ENCODE results near the gene B4GALNT1. TPM values are rescaled to one million over a fixed set of nuclear protein-coding genes. Genes with fewer than 3 reads are reported as not detected.
"Not testable (repeated sequence)": the region's sequence is repeated elsewhere in the genome, so short reads cannot be mapped to it uniquely, and the experiment has no call there.

B4GALNT1 gene
- polyA plus RNA-seq = 0.08 to 0.37 TPM (median 0.08 TPM) in 3 replicates
- polyA plus RNA-seq (2011; ENCODE audit: low read depth) = not detected
- polyA plus RNA-seq (2011; cell fraction: cytosol; rRNA removed) = 0.13 TPM in 2 replicates
- 0.25 and 0.55 TPM in 2 replicates for polyA plus RNA-seq (2011; cell fraction: nucleus; rRNA removed)
- polyA plus RNA-seq (2012; ENCODE audit: low replicate concordance) = 0.28 TPM in 1 of 2 replicates, not detected in the other
- 0.29 to 1.7 TPM (median 1.0 TPM) in 3 replicates for polyA minus RNA-seq
- polyA minus RNA-seq (2011; cell fraction: cytosol; rRNA and poly(A)+ RNA removed) = not detected
- polyA minus RNA-seq (2011; cell fraction: nucleus; rRNA and poly(A)+ RNA removed) = not detected in 2 replicates

- FAIRE-seq = no peak
- peaks cover 54% of the 10 kb centered on the region for H3K27me3 ChIP-seq (ENCODE audit: control insufficient read depth, extremely low read depth, insufficient read depth, low read length)
These were observed at the start of gene B4GALNT1 for GRCh38 chr12:57632958-57633840. TSS of gene B4GALNT1 (minus strand) at chr12:57633201. CDS start at chr12:57632132, 1,069 bp downstream.

GRCh38 chr12:57679697-57680096, 46.7 kb upstream of the B4GALNT1 start:
- Histone ChIP-seq H3K4me1 (ENCODE audit: control insufficient read depth, extremely low read depth, insufficient read depth, low read length) (no peaks in the 10 kb centered on the region), H4K20me1 (ENCODE audit: control insufficient read depth, extremely low read depth, insufficient read depth, low read length) (no peaks in the 10 kb centered on the region), H3K36me3 (ENCODE audit: control insufficient read depth in 2 of 2, extremely low read depth in 1 of 2, insufficient read depth in 2 of 2, low read length in 2 of 2) (no peaks in the 10 kb centered on the region), H3K9me1 (ENCODE audit: control insufficient read depth, extremely low read depth, insufficient read depth, low read length) (no peaks in the 10 kb centered on the region), H2AFZ (ENCODE audit: control insufficient read depth, low read length) (no peak overlapping the region), H3K4me2 (ENCODE audit: control insufficient read depth, extremely low read depth, insufficient read depth, low read depth, low read length) (no peak overlapping the region), H3K9ac (ENCODE audit: control insufficient read depth, extremely low read depth, insufficient read depth, low read length) (no peak overlapping the region), H3K27me3 (ENCODE audit: control insufficient read depth, extremely low read depth, insufficient read depth, low read length) (no peaks in the 10 kb centered on the region), H3K9me3 (ENCODE audit: control insufficient read depth, low read depth, low read length) (no peaks in the 10 kb centered on the region), H3K27ac (ENCODE audit: control insufficient read depth, insufficient read depth, low read length) (no peak overlapping the region), H3K4me3 (ENCODE audit: control insufficient read depth in 2 of 3, extremely low read depth in 1 of 3, insufficient read depth in 2 of 3, low read depth in 1 of 3, low read length in 3 of 3) (no peak overlapping the region), H3K79me2 (ENCODE audit: control insufficient read depth, insufficient read depth, low read length) (no peaks in the 10 kb centered on the region)
- FAIRE-seq (no peak), DNase-seq (ENCODE audit: low read depth, low spot score) (no peak)
- TF ChIP-seq, protein P1, sequence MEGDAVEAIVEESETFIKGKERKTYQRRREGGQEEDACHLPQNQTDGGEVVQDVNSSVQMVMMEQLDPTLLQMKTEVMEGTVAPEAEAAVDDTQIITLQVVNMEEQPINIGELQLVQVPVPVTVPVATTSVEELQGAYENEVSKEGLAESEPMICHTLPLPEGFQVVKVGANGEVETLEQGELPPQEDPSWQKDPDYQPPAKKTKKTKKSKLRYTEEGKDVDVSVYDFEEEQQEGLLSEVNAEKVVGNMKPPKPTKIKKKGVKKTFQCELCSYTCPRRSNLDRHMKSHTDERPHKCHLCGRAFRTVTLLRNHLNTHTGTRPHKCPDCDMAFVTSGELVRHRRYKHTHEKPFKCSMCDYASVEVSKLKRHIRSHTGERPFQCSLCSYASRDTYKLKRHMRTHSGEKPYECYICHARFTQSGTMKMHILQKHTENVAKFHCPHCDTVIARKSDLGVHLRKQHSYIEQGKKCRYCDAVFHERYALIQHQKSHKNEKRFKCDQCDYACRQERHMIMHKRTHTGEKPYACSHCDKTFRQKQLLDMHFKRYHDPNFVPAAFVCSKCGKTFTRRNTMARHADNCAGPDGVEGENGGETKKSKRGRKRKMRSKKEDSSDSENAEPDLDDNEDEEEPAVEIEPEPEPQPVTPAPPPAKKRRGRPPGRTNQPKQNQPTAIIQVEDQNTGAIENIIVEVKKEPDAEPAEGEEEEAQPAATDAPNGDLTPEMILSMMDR (optimal IDR thresholded peaks at IDR 0.05 in 1 of 3, IDR thresholded peaks at IDR 0.05 in 1 of 3, conservative IDR thresholded peaks at IDR 0.05 in 1 of 3; ENCODE audit: extremely low read depth in 1 of 3, insufficient read depth in 2 of 3, low read length in 3 of 3) = no peak
- no peak for TF ChIP-seq EZH2 (IDR thresholded peaks at IDR 0.05; ENCODE audit: low read length)
- dilution Hi-C loops (cut with MboI; ENCODE audit: extremely low pct_ligation_motif_present, low sequenced_read_pairs) = no loop called here

More at GRCh38 chr12:57632958-57633840, at the start of gene B4GALNT1:
- H3K9me1 ChIP-seq (ENCODE audit: control insufficient read depth, extremely low read depth, insufficient read depth, low read length) = no peaks in the 10 kb centered on the region
- peak within 1 kb of the TSS; percentile 33 for H2AFZ ChIP-seq (ENCODE audit: control insufficient read depth, low read length)
- peak within 1 kb of the TSS; percentile 43 to 69 (median 60) for H3K4me3 ChIP-seq (ENCODE audit: control insufficient read depth in 2 of 3, extremely low read depth in 1 of 3, insufficient read depth in 2 of 3, low read depth in 1 of 3, low read length in 3 of 3)
- no peaks in the 10 kb centered on the region for H3K9me3 ChIP-seq (ENCODE audit: control insufficient read depth, low read depth, low read length)
- H4K20me1 ChIP-seq (ENCODE audit: control insufficient read depth, extremely low read depth, insufficient read depth, low read length) = no peaks in the 10 kb centered on the region
- peak within 1 kb of the TSS; percentile 37 for H3K9ac ChIP-seq (ENCODE audit: control insufficient read depth, extremely low read depth, insufficient read depth, low read length)
- no peak within 1 kb of the TSS for H3K27ac ChIP-seq (ENCODE audit: control insufficient read depth, insufficient read depth, low read length)
- DNase-seq (ENCODE audit: low read depth, low spot score) = no peak
- TF ChIP-seq, protein P1 (optimal IDR thresholded peaks at IDR 0.05 in 1 of 3, IDR thresholded peaks at IDR 0.05 in 1 of 3, conservative IDR thresholded peaks at IDR 0.05 in 1 of 3; ENCODE audit: extremely low read depth in 1 of 3, insufficient read depth in 2 of 3, low read length in 3 of 3) = peak; percentile 76 to 88 (median 78)
- no peak for TF ChIP-seq EZH2 (IDR thresholded peaks at IDR 0.05; ENCODE audit: low read length)
- no peaks in the 10 kb centered on the region for H3K79me2 ChIP-seq (ENCODE audit: control insufficient read depth, insufficient read depth, low read length)
- no peaks in the 10 kb centered on the region for H3K36me3 ChIP-seq (ENCODE audit: control insufficient read depth in 2 of 2, extremely low read depth in 1 of 2, insufficient read depth in 2 of 2, low read length in 2 of 2)
- dilution Hi-C loops (cut with MboI; ENCODE audit: extremely low pct_ligation_motif_present, low sequenced_read_pairs) = loop anchor here (10.0 kb wide), 1 partner anchor 58 kb away; no protein-coding TSS in a partner anchor
- H3K4me1 ChIP-seq (ENCODE audit: control insufficient read depth, extremely low read depth, insufficient read depth, low read length) = peaks cover 2% of the 10 kb centered on the region
- H3K4me2 ChIP-seq (ENCODE audit: control insufficient read depth, extremely low read depth, insufficient read depth, low read depth, low read length) = peak within 1 kb of the TSS; percentile 77

DNA sequence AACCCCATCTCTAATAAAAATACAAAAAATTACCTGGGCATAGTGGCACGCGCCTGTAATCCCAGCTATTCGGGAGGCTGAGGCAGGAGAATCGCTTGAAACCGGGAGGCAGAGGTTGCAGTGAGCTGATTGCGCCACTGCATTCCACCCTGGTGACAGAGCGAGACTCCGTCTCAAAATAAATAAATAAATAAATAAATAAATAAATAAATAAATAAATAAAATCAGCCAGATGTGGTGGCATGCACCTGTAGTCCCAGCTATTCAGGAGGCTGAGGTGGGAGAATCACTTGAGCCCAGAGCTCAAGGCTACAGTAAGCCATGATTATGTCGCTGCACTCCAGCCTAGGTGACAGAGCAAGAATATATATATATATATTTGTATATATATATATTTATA, 44.9 kb upstream of the B4GALNT1 start:
- FAIRE-seq; H3K9me3 ChIP-seq (ENCODE audit: control insufficient read depth, low read depth, low read length); H3K4me3 ChIP-seq (ENCODE audit: control insufficient read depth in 2 of 3, extremely low read depth in 1 of 3, insufficient read depth in 2 of 3, low read depth in 1 of 3, low read length in 3 of 3); dilution Hi-C loops (cut with MboI; ENCODE audit: extremely low pct_ligation_motif_present, low sequenced_read_pairs); H3K36me3 ChIP-seq (ENCODE audit: control insufficient read depth in 2 of 2, extremely low read depth in 1 of 2, insufficient read depth in 2 of 2, low read length in 2 of 2); DNase-seq (ENCODE audit: low read depth, low spot score); H3K79me2 ChIP-seq (ENCODE audit: control insufficient read depth, insufficient read depth, low read length); H3K27me3 ChIP-seq (ENCODE audit: control insufficient read depth, extremely low read depth, insufficient read depth, low read length); H3K27ac ChIP-seq (ENCODE audit: control insufficient read depth, insufficient read depth, low read length); H3K4me1 ChIP-seq (ENCODE audit: control insufficient read depth, extremely low read depth, insufficient read depth, low read length); H3K4me2 ChIP-seq (ENCODE audit: control insufficient read depth, extremely low read depth, insufficient read depth, low read depth, low read length); H4K20me1 ChIP-seq (ENCODE audit: control insufficient read depth, extremely low read depth, insufficient read depth, low read length); H3K9ac ChIP-seq (ENCODE audit: control insufficient read depth, extremely low read depth, insufficient read depth, low read length); H3K9me1 ChIP-seq (ENCODE audit: control insufficient read depth, extremely low read depth, insufficient read depth, low read length); H2AFZ ChIP-seq (ENCODE audit: control insufficient read depth, low read length): not testable (repeated sequence)

Data from keratinocyte (primary cell).